Glutamatergic neuron (in vitro differentiated cells): ENCODE measurements around the gene FBXO28. TPM values are rescaled to one million over a fixed set of nuclear protein-coding genes. Genes with fewer than 3 reads are reported as not detected.
A peak's percentile ranks its signal among the peaks of the same experiment; 100 is the strongest.

Experiments
- DNase-seq: peaks from one replicate; pipeline ENCODE4 v3.0.0; 2022
- H3K27ac Mint-ChIP-seq: one replicate; pipeline ENCODE4 v1.8.0; 2020; ENCODE audit warnings: mild to moderate bottlenecking, mixed read lengths, inconsistent platforms; ENCODE audit not compliant: unreplicated experiment
- H3K27me3 Mint-ChIP-seq: one replicate; pipeline ENCODE4 v1.8.0; 2020; ENCODE audit warnings: mild to moderate bottlenecking, moderate library complexity, mixed read lengths, inconsistent platforms; ENCODE audit not compliant: unreplicated experiment
- H3K36me3 Mint-ChIP-seq: one replicate; pipeline ENCODE4 v1.8.0; 2020; ENCODE audit warnings: mild to moderate bottlenecking, mixed read lengths, inconsistent platforms; ENCODE audit not compliant: unreplicated experiment
- H3K4me1 Mint-ChIP-seq: one replicate; pipeline ENCODE4 v1.8.0; 2020; ENCODE audit warnings: mild to moderate bottlenecking, low read depth, mixed read lengths, inconsistent platforms; ENCODE audit not compliant: unreplicated experiment
- H3K4me3 Mint-ChIP-seq: one replicate; pipeline ENCODE4 v1.8.0; 2020; ENCODE audit warnings: mild to moderate bottlenecking, mixed read lengths, inconsistent platforms; ENCODE audit not compliant: unreplicated experiment
- H3K9me3 Mint-ChIP-seq: one replicate; pipeline ENCODE4 v1.8.0; 2020; ENCODE audit warnings: mild to moderate bottlenecking, moderate library complexity, mixed read lengths, inconsistent platforms; ENCODE audit not compliant: unreplicated experiment
- CTCF ChIP-seq: fragments of 200-600 bp; sonication (generic); IDR thresholded peaks from one replicate; pipeline ENCODE4 v1.5.0; 2021; ENCODE audit not compliant: partially characterized antibody, unreplicated experiment
- total RNA-seq: library from RNA; stranded (reverse); fragmentation: NEBNext Ultra II Directional; extraction: Animal tissue kit (Norgen Biotek cat#: 25700); gene quantifications from one replicate; pipeline ENCODE4 v1.2.1, GENCODE V29; 2021; ENCODE audit not compliant: unreplicated experiment

The FBXO28 gene
- total RNA-seq, 1 donor from 2014 or later, result 29.4 TPM

GRCh38 chr1:224106568-224107281, 7.2 kb upstream of the FBXO28 start:
- Mint-ChIP-seq H3K36me3 (no peaks in the 10 kb centered on the region), H3K27me3 (no peaks in the 10 kb centered on the region), H3K4me1 (no peaks in the 10 kb centered on the region), H3K9me3 (no peaks in the 10 kb centered on the region), H3K27ac (no peak overlapping the region), H3K4me3 (no peak overlapping the region)
- DNase-seq, result no peak
- peak; percentile 12 for TF ChIP-seq CTCF

- peaks cover 2% of the 10 kb centered on the region for H3K9me3 Mint-ChIP-seq
- no peaks in the 10 kb centered on the region for H3K4me1 Mint-ChIP-seq
- no peak for DNase-seq
- no peak overlapping the region for H3K4me3 Mint-ChIP-seq
- no peak for TF ChIP-seq CTCF
- no peaks in the 10 kb centered on the region for H3K36me3 Mint-ChIP-seq
- H3K27ac Mint-ChIP-seq, result no peak overlapping the region
- H3K27me3 Mint-ChIP-seq, result no peaks in the 10 kb centered on the region
These were observed 6.7 kb upstream of the FBXO28 start for GRCh38 chr1:224107282-224107625.

GRCh38 chr1:224108991-224109390, 4.9 kb upstream of the FBXO28 start:
- Mint-ChIP-seq H3K36me3 (no peaks in the 10 kb centered on the region), H3K9me3 (peaks cover 2% of the 10 kb centered on the region), H3K27me3 (no peaks in the 10 kb centered on the region)

GRCh38 chr1:224109981-224110380, 3.9 kb upstream of the FBXO28 start:
- no peak for TF ChIP-seq CTCF
- no peak overlapping the region for H3K27ac Mint-ChIP-seq
- H3K4me3 Mint-ChIP-seq, result no peak overlapping the region
- peaks cover 2% of the 10 kb centered on the region for H3K9me3 Mint-ChIP-seq
- DNase-seq, result no peak
- no peaks in the 10 kb centered on the region for H3K36me3 Mint-ChIP-seq
- no peaks in the 10 kb centered on the region for H3K27me3 Mint-ChIP-seq
- peaks cover 5% of the 10 kb centered on the region for H3K4me1 Mint-ChIP-seq

More at GRCh38 chr1:224108991-224109390, 4.9 kb upstream of the FBXO28 start:
- H3K4me3 Mint-ChIP-seq, result no peak overlapping the region
- no peak overlapping the region for H3K27ac Mint-ChIP-seq
- TF ChIP-seq CTCF, result no peak
- peaks cover 5% of the 10 kb centered on the region for H3K4me1 Mint-ChIP-seq
- no peak for DNase-seq

- Mint-ChIP-seq H3K4me1 (peaks cover 13% of the 10 kb centered on the region), H3K4me3 (no peak overlapping the region), H3K9me3 (peaks cover 2% of the 10 kb centered on the region), H3K36me3 (no peaks in the 10 kb centered on the region), H3K27ac (no peak overlapping the region), H3K27me3 (no peaks in the 10 kb centered on the region)
- DNase-seq, result no peak
- TF ChIP-seq CTCF, result no peak
These were observed 906 bp upstream of the FBXO28 start for GRCh38 chr1:224113005-224113404.
